Measurements from ENCODE around the gene TMPRSS11B. TPM values are rescaled to one million over a fixed set of nuclear protein-coding genes. Genes with fewer than 3 reads are reported as not detected.

Gene TMPRSS11B
- total and polyA plus RNA-seq, 12 donors, result 0.17 to 0.24 TPM; not detected in 10

GRCh38 chr4:68272860-68273259 lies 27.4 kb upstream of the TMPRSS11B start:
- 59 to 77% (median 69%) methylated on average over 2 of the region's 2 CpGs for WGBS, 4 donors
- Histone ChIP-seq H3K27me3 (peaks cover 4% of the 10 kb centered on the region), H3K4me3 (no peak overlapping the region), H3K4me1 (replicated peaks in 1 of 2) (no peaks in the 10 kb centered on the region), H3K9me3 (replicated peaks in 1 of 3) (no peaks in the 10 kb centered on the region), H3K27ac (no peak overlapping the region), H3K36me3 (replicated peaks in 1 of 2) (no peaks in the 10 kb centered on the region)
- DNase-seq, result no peak
- intact Hi-C loops (cut with DNase I), result loop anchor here in 1 of 2 donors (5.0 kb wide), 1 partner anchor 104 kb away; no protein-coding TSS in a partner anchor
- TF ChIP-seq CTCF (IDR thresholded peaks at IDR 0.05) (no peak), POLR2A (IDR thresholded peaks at IDR 0.05) (no peak)

DNA sequence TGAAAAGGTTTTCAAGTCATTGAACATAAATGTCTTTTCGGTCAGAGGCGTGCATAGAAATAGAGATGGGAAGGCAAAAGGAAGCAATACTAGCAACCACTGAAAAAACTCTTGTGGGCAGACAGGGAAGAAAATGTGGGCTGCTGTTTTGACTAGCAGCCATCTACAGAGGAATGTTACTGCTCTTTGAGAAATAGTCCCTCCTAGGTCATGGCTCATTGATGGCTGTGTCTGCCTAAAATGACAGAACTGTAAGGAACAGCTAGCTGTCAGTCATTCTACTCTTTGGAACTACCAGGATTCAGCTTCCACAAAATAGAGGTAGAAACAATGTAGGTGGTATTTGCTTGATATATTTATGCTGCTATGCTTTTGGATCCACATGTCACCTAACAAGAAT lies 26.9 kb upstream of the TMPRSS11B start:
- no peak for TF ChIP-seq CTCF (IDR thresholded peaks at IDR 0.05)
- no peak for TF ChIP-seq POLR2A (IDR thresholded peaks at IDR 0.05)
- no peaks in the 10 kb centered on the region for H3K4me1 ChIP-seq (replicated peaks in 1 of 2)
- WGBS, 4 donors, result 22 to 43% (median 33%) methylated on average over 2 of the region's 2 CpGs
- no peak overlapping the region for H3K4me3 ChIP-seq
- no peaks in the 10 kb centered on the region for H3K9me3 ChIP-seq (replicated peaks in 1 of 3)
- intact Hi-C loops (cut with DNase I), result loop anchor here in 1 of 2 donors (5.0 kb wide), 1 partner anchor 105 kb away; no protein-coding TSS in a partner anchor
- no peaks in the 10 kb centered on the region for H3K36me3 ChIP-seq (replicated peaks in 1 of 2)
- H3K27me3 ChIP-seq, result peaks cover 4% of the 10 kb centered on the region
- no peak for DNase-seq
- no peak overlapping the region for H3K27ac ChIP-seq

GRCh38 chr4:68271851-68272357 lies 26.4 kb upstream of the TMPRSS11B start:
- DNase-seq, result no peak
- Histone ChIP-seq H3K4me3 (no peak overlapping the region), H3K27ac (no peak overlapping the region), H3K36me3 (replicated peaks in 1 of 2) (no peaks in the 10 kb centered on the region), H3K4me1 (replicated peaks in 1 of 2) (no peaks in the 10 kb centered on the region), H3K27me3 (peaks cover 4% of the 10 kb centered on the region), H3K9me3 (replicated peaks in 1 of 3) (no peaks in the 10 kb centered on the region)
- TF ChIP-seq POLR2A (IDR thresholded peaks at IDR 0.05) (no peak), CTCF (IDR thresholded peaks at IDR 0.05) (peak; percentile 66 to 86 (median 79))
- intact Hi-C loops (cut with DNase I), result loop anchor here (2.0 to 5.0 kb wide), 2 partner anchors 105 kb away; no protein-coding TSS in a partner anchor
- WGBS, 4 donors, result 7 to 16% (median 14%) methylated on average over 11 of the region's 11 CpGs

DNA sequence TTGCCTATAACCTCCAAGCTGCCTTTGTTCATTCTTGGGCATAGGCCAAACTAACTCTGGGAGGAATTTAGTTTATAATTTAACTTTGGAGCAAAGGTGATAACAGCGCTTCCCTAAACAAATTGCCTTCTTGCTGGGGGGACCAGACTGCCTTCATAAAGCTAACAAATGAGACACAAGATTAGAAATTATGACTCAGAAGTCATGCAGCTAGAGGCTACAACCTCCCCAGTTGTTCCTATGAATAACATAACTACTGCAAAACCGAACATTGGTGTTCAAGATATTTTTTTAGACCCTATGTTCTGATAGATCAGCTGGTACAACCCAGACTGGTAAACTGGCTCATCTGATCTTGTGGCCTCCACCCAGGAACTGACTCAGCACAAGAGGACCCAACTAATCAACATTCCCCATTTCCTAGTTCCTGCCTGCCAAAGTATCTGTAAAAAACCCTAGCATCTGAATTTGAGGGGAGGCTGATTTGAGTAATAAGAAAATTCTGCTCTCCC lies 22.0 kb upstream of the TMPRSS11B start:
- Histone ChIP-seq H3K4me3 (no peak overlapping the region), H3K27ac (no peak overlapping the region), H3K27me3 (peaks cover 4% of the 10 kb centered on the region), H3K9me3 (replicated peaks in 1 of 3) (no peaks in the 10 kb centered on the region), H3K36me3 (replicated peaks in 1 of 2) (no peaks in the 10 kb centered on the region), H3K4me1 (replicated peaks in 1 of 2) (no peaks in the 10 kb centered on the region)
- intact Hi-C loops (cut with DNase I), result no loop called here
- 46 to 63% (median 50%) methylated on average over 2 of the region's 2 CpGs for whole genome bisulfite sequencing, 4 donors
- no peak for DNase-seq
- TF ChIP-seq CTCF (IDR thresholded peaks at IDR 0.05), result no peak
- no peak for TF ChIP-seq POLR2A (IDR thresholded peaks at IDR 0.05)
